ENCODE data around the gene RGS17. TPM values are rescaled to one million over a fixed set of nuclear protein-coding genes. Genes with fewer than 3 reads are reported as not detected.
A peak's percentile ranks its signal among the peaks of the same experiment; 100 is the strongest.

Gene RGS17
- total and polyA plus RNA-seq, 10 of the 15 experiments (the other 5 are each of a cell fraction or from before 2014, with no cell fraction given) = 0.06 to 0.29 (median 0.14) TPM; not detected in 4

DNA sequence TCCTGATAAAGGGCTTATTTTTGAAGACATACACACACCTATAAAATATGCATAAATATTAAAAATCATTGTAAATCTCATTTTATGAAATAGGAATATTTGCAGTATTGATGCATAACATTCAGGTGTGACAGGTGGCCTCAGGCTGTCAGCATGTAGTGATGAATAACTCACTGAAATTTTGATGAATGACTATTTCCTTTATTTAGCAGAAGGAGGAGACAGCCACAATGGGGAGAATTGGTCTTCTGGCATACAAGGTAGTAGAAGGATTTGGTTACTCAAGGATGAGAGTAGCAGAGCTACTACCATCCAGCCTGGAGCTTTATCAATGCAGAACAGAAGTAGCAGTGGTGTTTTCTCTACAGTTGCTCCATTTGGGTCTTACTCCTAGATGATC lies 47.2 kb downstream of the RGS17 start:
- Histone ChIP-seq H3K4me3 (no peak overlapping the region), H3K4me1 (ENCODE audit: control insufficient read depth, insufficient read depth, low read length) (no peaks in the 10 kb centered on the region), H3K9me3 (replicated peaks; ENCODE audit: control insufficient read depth, insufficient read depth, low read length) (no peaks in the 10 kb centered on the region), H3K4me2 (ENCODE audit: control insufficient read depth, insufficient read depth) (no peak overlapping the region), H3K27me3 (replicated peaks in 1 of 2; ENCODE audit: control insufficient read depth in 2 of 2, insufficient read depth in 2 of 2, low read length in 1 of 2) (no peaks in the 10 kb centered on the region), H3K36me3 (ENCODE audit: control insufficient read depth in 2 of 2, insufficient read depth in 2 of 2, low read length in 1 of 2) (no peaks in the 10 kb centered on the region), H4K20me1 (ENCODE audit: control insufficient read depth, insufficient read depth) (no peaks in the 10 kb centered on the region), H2AFZ (ENCODE audit: control insufficient read depth, low read depth, low read length) (no peak overlapping the region), H3K79me2 (ENCODE audit: control insufficient read depth, insufficient read depth, low read length) (no peaks in the 10 kb centered on the region), H3K27ac (ENCODE audit: control insufficient read depth, insufficient read depth) (no peak overlapping the region), H3K9ac (ENCODE audit: control insufficient read depth, insufficient read depth, low read length) (no peak overlapping the region)
- ChIA-PET POLR2A (no interaction called here), SMC1A (ENCODE audit: uncharacterized antibody, unreplicated experiment) (interaction anchor here (0.5 to 2.2 kb wide), 4 partner anchors 9 to 528 kb away, joined by 3 to 5 read pairs (median 4); no protein-coding TSS in a partner anchor), RAD21 (ENCODE audit: unreplicated experiment) (no interaction called here), CTCF (interaction anchor here (1.1 to 2.0 kb wide), 2 partner anchors 147 to 229 kb away, joined by 3 to 7 read pairs; no protein-coding TSS in a partner anchor)
- no peak for TF ChIP-seq POLR2A (IDR thresholded peaks at IDR 0.05; ENCODE audit: low read depth, low read length)
- TF ChIP-seq, protein P1, sequence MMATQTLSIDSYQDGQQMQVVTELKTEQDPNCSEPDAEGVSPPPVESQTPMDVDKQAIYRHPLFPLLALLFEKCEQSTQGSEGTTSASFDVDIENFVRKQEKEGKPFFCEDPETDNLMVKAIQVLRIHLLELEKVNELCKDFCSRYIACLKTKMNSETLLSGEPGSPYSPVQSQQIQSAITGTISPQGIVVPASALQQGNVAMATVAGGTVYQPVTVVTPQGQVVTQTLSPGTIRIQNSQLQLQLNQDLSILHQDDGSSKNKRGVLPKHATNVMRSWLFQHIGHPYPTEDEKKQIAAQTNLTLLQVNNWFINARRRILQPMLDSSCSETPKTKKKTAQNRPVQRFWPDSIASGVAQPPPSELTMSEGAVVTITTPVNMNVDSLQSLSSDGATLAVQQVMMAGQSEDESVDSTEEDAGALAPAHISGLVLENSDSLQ (IDR thresholded peaks at IDR 0.05) = 0 out of 2 replicates have a peak, but pooled peaks have one; percentile 10
- no peak for TF ChIP-seq EED (IDR thresholded peaks at IDR 0.05; ENCODE audit: low read depth)
- DNase-seq (ENCODE audit: low read depth, low spot score) = no peak
- in situ Hi-C loops (cut with MboI) (no loop called here), intact Hi-C loops (cut with micrococcal nuclease; ENCODE audit: unreplicated experiment) (no loop called here)
- no peak for FAIRE-seq
- no TSS peak for BruUV-seq (replicated peaks)
- no peak; the same call in 2 of the 3 replicates for ATAC-seq

DNA sequence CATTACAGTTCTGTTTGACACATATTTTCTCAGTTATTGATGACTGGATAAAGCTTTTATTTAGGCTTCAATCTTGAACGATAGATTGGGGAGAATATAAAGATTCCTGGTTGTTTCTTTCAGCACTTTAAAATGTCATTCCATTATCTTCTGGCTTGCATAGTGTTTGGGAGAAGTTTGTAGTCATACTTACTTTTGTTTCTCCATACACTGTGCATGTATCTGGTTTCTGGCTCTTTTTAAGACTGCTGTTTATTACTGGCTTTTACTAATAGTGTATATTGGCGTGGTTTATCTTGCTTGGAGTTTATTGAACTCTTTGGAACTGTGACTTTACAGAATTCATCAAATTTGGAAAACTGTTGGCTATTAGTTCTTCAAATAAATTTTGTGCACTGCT lies 49.2 kb downstream of the RGS17 start:
- intact Hi-C loops (cut with micrococcal nuclease; ENCODE audit: unreplicated experiment) (no loop called here), in situ Hi-C loops (cut with MboI) (no loop called here)
- RAD21 ChIA-PET (ENCODE audit: unreplicated experiment) = no interaction called here
- TF ChIP-seq NFXL1 (IDR thresholded peaks at IDR 0.05; ENCODE audit: borderline replicate concordance) = no peak
- TF ChIP-seq, protein P2, sequence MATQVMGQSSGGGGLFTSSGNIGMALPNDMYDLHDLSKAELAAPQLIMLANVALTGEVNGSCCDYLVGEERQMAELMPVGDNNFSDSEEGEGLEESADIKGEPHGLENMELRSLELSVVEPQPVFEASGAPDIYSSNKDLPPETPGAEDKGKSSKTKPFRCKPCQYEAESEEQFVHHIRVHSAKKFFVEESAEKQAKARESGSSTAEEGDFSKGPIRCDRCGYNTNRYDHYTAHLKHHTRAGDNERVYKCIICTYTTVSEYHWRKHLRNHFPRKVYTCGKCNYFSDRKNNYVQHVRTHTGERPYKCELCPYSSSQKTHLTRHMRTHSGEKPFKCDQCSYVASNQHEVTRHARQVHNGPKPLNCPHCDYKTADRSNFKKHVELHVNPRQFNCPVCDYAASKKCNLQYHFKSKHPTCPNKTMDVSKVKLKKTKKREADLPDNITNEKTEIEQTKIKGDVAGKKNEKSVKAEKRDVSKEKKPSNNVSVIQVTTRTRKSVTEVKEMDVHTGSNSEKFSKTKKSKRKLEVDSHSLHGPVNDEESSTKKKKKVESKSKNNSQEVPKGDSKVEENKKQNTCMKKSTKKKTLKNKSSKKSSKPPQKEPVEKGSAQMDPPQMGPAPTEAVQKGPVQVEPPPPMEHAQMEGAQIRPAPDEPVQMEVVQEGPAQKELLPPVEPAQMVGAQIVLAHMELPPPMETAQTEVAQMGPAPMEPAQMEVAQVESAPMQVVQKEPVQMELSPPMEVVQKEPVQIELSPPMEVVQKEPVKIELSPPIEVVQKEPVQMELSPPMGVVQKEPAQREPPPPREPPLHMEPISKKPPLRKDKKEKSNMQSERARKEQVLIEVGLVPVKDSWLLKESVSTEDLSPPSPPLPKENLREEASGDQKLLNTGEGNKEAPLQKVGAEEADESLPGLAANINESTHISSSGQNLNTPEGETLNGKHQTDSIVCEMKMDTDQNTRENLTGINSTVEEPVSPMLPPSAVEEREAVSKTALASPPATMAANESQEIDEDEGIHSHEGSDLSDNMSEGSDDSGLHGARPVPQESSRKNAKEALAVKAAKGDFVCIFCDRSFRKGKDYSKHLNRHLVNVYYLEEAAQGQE (IDR thresholded peaks at IDR 0.05; ENCODE audit: low read depth, low read length) = no peak
- POLR2A ChIA-PET = no interaction called here
- no peak overlapping the region for H3K27ac ChIP-seq (ENCODE audit: control insufficient read depth, insufficient read depth)
- H4K20me1 ChIP-seq (ENCODE audit: control insufficient read depth, insufficient read depth) = no peaks in the 10 kb centered on the region
- no peak overlapping the region for H2AFZ ChIP-seq (ENCODE audit: control insufficient read depth, low read depth, low read length)
- H3K79me2 ChIP-seq (ENCODE audit: control insufficient read depth, insufficient read depth, low read length) = no peaks in the 10 kb centered on the region
- no peaks in the 10 kb centered on the region for H3K27me3 ChIP-seq (replicated peaks in 1 of 2; ENCODE audit: control insufficient read depth in 2 of 2, insufficient read depth in 2 of 2, low read length in 1 of 2)
- CTCF ChIA-PET = interaction anchor here (1.0 kb wide), 1 partner anchor 231 kb away, joined by 3 read pairs; no protein-coding TSS in a partner anchor
- ATAC-seq = no peak
- H3K4me3 ChIP-seq = no peak overlapping the region
- no peak overlapping the region for H3K9ac ChIP-seq (ENCODE audit: control insufficient read depth, insufficient read depth, low read length)
- 16% methylated on average over 2 of the region's 2 CpGs for WGBS (ENCODE audit: insufficient coverage, insufficient replicate concordance, low lambda C conversion rate, missing lambda C conversion rate)
- H3K36me3 ChIP-seq (ENCODE audit: control insufficient read depth in 2 of 2, insufficient read depth in 2 of 2, low read length in 1 of 2) = no peaks in the 10 kb centered on the region
- H3K4me1 ChIP-seq (ENCODE audit: control insufficient read depth, insufficient read depth, low read length) = no peaks in the 10 kb centered on the region
- SMC1A ChIA-PET (ENCODE audit: uncharacterized antibody, unreplicated experiment) = no interaction called here
- DNase-seq (ENCODE audit: low read depth, low spot score) = no peak
- no TSS peak for BruUV-seq (replicated peaks)
- no peak for FAIRE-seq
- H3K9me3 ChIP-seq (replicated peaks; ENCODE audit: control insufficient read depth, insufficient read depth, low read length) = no peaks in the 10 kb centered on the region
- H3K4me2 ChIP-seq (ENCODE audit: control insufficient read depth, insufficient read depth) = no peak overlapping the region
